ENCODE data around the gene SLC39A10. TPM values are rescaled to one million over a fixed set of nuclear protein-coding genes. Genes with fewer than 3 reads are reported as not detected.

SLC39A10 gene
- total RNA-seq, 1 donor from 2014 or later: 5.6 TPM

DNA sequence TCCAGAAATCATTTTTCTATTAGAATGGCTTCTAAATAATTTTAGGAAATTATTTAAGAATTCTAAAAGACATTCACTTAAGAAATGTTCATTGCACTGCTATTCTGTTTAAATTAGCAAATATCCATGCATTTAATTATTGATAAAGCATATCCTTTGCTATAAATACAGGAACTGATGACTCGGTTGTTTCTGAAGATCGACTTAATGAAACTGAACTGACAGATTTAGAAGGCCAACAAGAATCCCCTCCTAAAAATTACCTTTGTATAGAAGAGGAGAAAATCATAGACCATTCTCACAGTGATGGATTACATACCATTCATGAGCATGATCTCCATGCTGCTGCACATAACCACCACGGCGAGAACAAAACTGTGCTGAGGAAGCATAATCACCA is 59.4 kb downstream of the SLC39A10 start:
- DNase-seq (ENCODE audit: low spot score) (no peak), ATAC-seq (no peak)

GRCh38 chr2:195721042-195721441 is 64.0 kb downstream of the SLC39A10 start:
- ATAC-seq (no peak), DNase-seq (ENCODE audit: low spot score) (no peak)

- ATAC-seq (no peak), DNase-seq (ENCODE audit: low spot score) (no peak)
Measured at GRCh38 chr2:195722075-195722474, 65.0 kb downstream of the SLC39A10 start.

- DNase-seq (ENCODE audit: low spot score): no peak
- ATAC-seq: no peak
Measured at GRCh38 chr2:195727106-195727505, 70.1 kb downstream of the SLC39A10 start.

GRCh38 chr2:195730912-195731311 is 73.9 kb downstream of the SLC39A10 start:
- no peak for DNase-seq (ENCODE audit: low spot score)

GRCh38 chr2:195732574-195732973 is 75.5 kb downstream of the SLC39A10 start:
- DNase-seq (ENCODE audit: low spot score): no peak
- ATAC-seq: no peak

More at GRCh38 chr2:195730912-195731311, 73.9 kb downstream of the SLC39A10 start:
- ATAC-seq: no peak

GRCh38 chr2:195733831-195734230 is 76.8 kb downstream of the SLC39A10 start:
- no peak for ATAC-seq
- no peak for DNase-seq (ENCODE audit: low spot score)

DNA sequence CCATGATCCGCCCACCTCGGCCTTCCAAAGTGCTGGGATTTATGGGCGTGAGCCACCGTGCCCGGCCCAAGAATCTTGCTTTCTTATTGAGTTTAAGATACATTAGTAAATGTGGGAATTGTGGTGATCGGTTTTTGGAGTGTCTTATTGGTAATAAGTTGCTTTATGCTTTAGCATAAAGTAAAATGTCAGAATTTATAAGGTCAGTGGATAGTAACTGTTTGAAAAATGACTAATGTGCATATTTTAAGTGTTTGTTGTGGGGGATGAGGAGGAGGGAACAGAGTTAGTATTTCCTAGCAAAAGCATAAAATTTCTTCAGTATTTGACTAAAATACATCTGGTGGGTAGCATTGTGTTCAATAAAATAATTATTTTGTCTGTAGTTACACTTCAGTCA is 77.4 kb downstream of the SLC39A10 start:
- no peak for DNase-seq (ENCODE audit: low spot score)
- no peak for ATAC-seq

DNA sequence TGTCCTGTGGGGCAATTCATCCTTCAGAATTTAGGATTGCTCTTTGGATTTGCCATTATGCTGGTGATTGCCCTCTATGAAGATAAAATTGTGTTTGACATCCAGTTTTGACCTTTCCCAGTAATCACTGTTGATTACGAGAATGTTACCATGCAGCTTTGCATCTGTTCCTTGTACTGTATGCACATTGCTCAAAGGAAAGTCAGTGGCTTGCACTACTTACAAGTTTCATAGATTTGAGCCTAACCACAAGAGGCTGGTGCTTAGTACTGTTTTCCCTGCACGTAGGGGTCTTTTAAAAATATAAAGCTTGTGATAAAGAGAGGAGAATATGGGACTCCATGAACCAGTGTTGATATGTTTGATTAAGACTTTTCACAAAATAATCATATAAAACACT is 77.9 kb downstream of the SLC39A10 start:
- ATAC-seq (no peak), DNase-seq (ENCODE audit: low spot score) (no peak)

DNA sequence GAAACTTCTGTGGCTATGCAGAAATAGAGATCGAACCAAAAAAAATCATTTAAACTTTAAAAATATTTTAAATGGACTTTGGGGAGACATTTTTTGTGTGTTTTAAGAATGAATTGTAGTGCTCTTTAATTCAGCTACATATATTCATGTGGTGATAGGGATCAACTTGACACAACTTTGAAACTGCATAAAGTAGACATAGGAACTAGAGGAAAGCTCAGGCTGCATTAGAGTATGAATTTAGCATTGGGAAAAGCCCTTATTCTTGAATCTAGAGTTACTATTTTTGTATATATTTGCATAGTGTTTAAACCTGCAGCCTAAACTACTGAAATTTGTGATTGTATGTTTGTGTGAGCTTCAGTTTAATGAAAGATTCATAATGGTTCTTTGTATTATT is 78.3 kb downstream of the SLC39A10 start:
- ATAC-seq (no peak), DNase-seq (ENCODE audit: low spot score) (no peak)

DNA sequence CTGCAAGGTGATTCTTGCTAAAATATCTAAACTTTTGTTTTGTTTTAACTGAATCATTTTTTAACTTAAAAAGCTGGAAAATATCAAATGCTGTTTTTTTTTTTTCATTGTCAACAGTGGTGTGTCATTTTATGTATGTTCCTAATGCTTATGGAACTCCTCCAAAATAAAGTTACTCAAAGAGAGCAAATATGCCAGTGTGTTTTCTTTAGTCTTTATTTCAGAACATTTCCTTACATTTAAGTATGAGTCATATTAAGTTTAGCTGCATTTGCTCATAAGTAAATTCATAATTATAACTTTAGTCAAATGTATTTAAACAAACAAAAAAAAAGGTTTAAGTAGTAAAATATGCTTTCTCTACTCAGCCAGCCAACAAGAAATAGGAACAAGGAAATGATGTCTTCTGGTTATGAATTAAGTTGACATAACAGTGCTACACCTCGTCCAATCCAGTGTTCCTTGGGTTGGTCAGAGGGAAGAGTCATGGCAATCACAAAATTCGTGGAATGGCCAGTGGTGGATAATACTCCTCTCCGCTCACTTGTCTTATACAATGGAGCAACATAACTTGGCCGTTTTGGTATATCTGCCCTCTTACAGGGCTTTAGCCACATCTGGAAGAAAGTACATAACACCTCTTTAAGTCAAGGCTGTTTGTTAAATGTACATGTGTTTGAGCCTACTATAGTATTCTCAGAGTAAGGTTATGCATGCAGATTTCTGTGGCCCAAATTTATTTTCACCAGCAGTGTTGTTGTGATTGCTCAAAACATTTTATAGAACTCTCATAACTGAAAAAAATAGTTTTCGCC is 80.7 kb downstream of the SLC39A10 start:
- ATAC-seq (no peak), DNase-seq (ENCODE audit: low spot score) (no peak)

GRCh38 chr2:195741191-195741590 is 84.2 kb downstream of the SLC39A10 start:
- DNase-seq (ENCODE audit: low spot score): no peak

GRCh38 chr2:195756218-195756942 is 99.4 kb downstream of the SLC39A10 start:
- ATAC-seq (no peak), DNase-seq (ENCODE audit: low spot score) (no peak)

More at GRCh38 chr2:195741191-195741590, 84.2 kb downstream of the SLC39A10 start:
- ATAC-seq: no peak

GRCh38 chr2:195758846-195759245 is 101.8 kb downstream of the SLC39A10 start:
- ATAC-seq (no peak), DNase-seq (ENCODE audit: low spot score) (no peak)

DNA sequence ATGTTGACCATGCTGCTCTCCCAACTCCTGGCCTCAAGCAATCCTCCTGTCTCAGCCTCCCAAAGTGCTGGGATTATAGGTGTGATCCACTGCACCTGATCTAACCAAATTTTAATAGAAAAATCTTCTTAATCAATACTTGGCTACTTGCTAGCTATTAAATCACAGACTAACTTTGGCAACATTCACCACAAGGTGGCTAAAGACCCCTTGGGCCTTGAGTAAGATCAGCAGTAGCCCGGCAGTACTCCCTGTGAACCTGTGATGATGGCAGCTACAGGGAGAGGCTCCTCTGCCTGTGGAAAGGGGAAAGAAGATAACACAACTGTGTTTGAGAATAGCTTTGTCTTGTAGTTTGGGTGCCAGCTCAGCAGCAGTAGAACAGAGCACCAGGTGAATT is 102.9 kb downstream of the SLC39A10 start:
- DNase-seq (ENCODE audit: low spot score) (no peak), ATAC-seq (no peak)

GRCh38 chr2:195763866-195764265 is 106.8 kb downstream of the SLC39A10 start:
- DNase-seq (ENCODE audit: low spot score) (no peak), ATAC-seq (no peak)

- no peak for ATAC-seq
Measured at GRCh38 chr2:195766691-195767090, 109.7 kb downstream of the SLC39A10 start.

GRCh38 chr2:195768431-195768830 is 111.4 kb downstream of the SLC39A10 start:
- ATAC-seq (no peak), DNase-seq (ENCODE audit: low spot score) (no peak)

More at GRCh38 chr2:195766691-195767090, 109.7 kb downstream of the SLC39A10 start:
- DNase-seq (ENCODE audit: low spot score): no peak

DNA sequence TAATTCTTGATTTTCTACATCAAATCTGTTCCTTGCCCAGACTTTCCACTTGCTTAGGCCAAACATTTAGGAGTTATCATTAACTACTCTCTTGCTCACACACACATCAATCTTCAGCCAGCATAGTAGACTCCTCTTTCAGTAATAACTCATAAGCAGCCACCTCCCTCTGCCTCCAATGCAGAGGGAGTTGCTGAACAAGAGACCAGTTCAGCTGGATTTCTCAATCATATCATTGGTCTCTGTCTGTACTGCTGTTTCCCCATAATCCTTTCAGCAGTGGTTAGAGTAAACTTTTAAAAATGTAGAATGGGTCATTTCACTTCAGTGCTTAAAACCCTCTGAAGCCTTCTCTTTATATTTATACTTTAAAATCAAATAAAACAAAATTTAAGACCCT is 112.9 kb downstream of the SLC39A10 start:
- DNase-seq (ENCODE audit: low spot score): no peak
- ATAC-seq: no peak

DNA sequence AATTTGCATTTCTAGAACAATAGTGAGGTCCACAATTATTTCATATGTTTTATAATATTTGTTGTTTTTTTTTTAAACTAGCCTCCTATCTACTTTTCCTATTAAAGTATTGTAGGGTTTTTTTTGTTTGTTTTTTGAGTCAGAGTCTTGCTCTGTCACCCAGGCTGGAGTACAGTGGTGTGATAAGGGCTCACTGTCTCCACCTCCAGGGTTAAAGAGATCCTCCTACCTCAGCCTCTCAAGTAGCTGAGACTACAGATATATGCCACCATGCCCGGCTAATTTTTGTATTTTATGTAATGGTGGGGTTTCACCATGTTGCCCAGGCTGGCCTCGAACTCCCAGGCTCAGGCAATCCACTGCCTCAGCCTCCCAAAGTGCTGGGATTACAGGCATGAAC is 122.5 kb downstream of the SLC39A10 start:
- DNase-seq (ENCODE audit: low spot score) (no peak), ATAC-seq (no peak)

DNA sequence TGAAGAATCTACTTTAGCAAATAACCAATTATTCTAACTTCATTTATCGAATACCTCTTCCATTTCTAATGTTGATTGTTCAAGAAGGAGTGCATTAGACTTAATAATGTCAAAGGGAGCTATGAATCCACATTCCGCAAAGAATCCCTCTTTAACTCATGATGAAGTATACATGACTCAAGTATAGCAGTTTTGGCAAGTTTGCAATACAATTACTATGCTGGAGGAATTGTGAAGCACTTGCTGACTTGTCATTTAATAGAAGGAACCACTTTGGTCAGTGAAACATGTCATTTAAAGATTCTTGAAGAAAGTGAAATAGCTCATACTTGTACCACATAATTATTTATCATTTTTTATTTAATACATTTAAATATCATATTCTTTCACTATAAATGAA is 125.1 kb downstream of the SLC39A10 start:
- ATAC-seq (no peak), DNase-seq (ENCODE audit: low spot score) (no peak)

Measured in left lobe of liver (tissue), 2 donors.